GM13977 (cell line): ENCODE measurements around the gene ACP6.

Source experiments
- DNase-seq: peaks from one replicate; pipeline ENCODE4 v3.0.0; 2012; ENCODE audit warnings: low spot score
- CTCF ChIP-seq: IDR thresholded peaks from 2 replicates; pipeline ENCODE4 v1.5.1; 2012; ENCODE audit warnings: mild to moderate bottlenecking, control low read depth; ENCODE audit not compliant: insufficient read depth; ENCODE audit errors: extremely low read depth, missing control alignments
- in situ Hi-C: fragments of 300-500 bp; cut with MboI; formaldehyde crosslinking; loops from one replicate; pipeline ENCODE4 v1.12.0; 2022; ENCODE audit warnings: low sequenced_read_pairs, low pct_unique_long_range_greater_than_20kb, mixed read lengths, inconsistent platforms; ENCODE audit not compliant: unreplicated experiment

Gene ACP6

DNA sequence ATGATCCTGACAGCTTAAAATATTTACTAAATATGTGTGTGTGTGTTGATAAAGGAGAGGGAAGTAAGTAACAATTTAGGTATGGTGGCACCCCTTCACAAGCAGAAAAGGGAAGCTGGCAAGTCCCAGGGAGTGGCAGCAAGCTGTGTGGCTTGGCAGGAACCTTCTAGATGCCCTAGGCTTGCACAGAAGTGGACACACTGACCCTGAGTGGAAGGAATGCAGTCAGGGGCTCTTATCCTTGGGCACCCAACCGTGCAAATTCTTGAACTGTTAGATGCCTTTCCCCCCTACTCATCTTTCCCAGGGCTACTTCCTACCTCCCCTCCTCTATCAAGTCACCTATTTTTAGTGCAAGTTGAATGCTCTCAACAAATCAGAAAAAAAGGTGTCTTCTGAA, 18.9 kb downstream of the ACP6 start:
- no peak for DNase-seq
- TF ChIP-seq CTCF = no peak
- in situ Hi-C loops = no loop called here

DNA sequence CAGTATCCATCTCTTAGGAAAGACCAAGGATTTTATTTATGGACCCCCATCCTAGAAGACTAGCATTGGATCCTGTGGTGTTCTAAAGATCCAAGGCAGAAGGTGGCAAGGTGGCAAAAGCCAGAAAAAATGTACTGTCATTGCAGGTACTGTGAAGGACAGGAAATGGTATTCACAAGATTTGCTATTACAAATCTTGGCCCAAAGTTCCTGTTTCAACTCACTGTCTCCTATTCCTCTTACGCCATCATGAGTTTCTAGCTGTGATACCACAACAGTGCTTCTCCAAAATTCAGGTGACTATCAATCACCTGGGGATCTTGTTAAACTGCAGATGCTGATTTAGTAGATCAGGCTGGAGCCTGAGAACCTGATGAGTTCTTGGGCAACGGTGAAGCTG, 21.4 kb downstream of the ACP6 start:
- in situ Hi-C loops = loop anchor here (25.0 kb wide), 1 partner anchor 387 kb away; no protein-coding TSS in a partner anchor
- no peak for TF ChIP-seq CTCF

GRCh38 chr1:147647796-147648633, 22.3 kb downstream of the ACP6 start:
- no peak for TF ChIP-seq CTCF
- in situ Hi-C loops = loop anchor here (25.0 kb wide), 1 partner anchor 386 kb away; no protein-coding TSS in a partner anchor

More for the DNA sequence above, 21.4 kb downstream of the ACP6 start:
- DNase-seq = no peak

DNA sequence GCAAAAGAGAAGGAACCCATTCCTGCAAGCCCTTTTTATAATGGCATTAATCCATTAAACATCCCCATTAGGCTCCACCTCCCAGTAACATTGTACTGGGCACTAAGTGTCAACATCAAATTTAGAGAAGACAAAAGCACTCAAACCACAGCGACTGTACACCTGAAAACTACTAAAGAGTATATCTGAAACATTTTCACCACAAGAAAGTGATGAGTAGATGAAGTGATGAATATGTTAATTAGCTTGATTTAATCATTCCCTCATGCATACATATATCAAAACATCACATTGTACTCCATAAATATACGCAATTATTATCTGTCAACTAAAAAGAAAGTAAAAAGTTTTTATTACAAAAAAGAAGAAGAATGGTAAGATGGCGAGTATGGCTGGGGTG, 26.4 kb downstream of the ACP6 start:
- TF ChIP-seq CTCF = no peak
- in situ Hi-C loops = loop anchor here (25.0 kb wide), 1 partner anchor 382 kb away; no protein-coding TSS in a partner anchor
- no peak for DNase-seq

More at GRCh38 chr1:147647796-147648633, 22.3 kb downstream of the ACP6 start:
- no peak for DNase-seq

- peak; percentile 49 for DNase-seq
- in situ Hi-C loops = loop anchor here (25.0 kb wide), 1 partner anchor 380 kb away; no protein-coding TSS in a partner anchor
- TF ChIP-seq CTCF = peak; percentile 79
Observed at GRCh38 chr1:147641695-147642592, 28.4 kb downstream of the ACP6 start.

- no peak for TF ChIP-seq CTCF
- no peak for DNase-seq
- in situ Hi-C loops = loop anchor here (25.0 kb wide), 1 partner anchor 379 kb away; no protein-coding TSS in a partner anchor
Observed at GRCh38 chr1:147641291-147641690, 29.0 kb downstream of the ACP6 start.
